ENCODE data around the gene BLOC1S3. TPM values are rescaled to one million over a fixed set of nuclear protein-coding genes. Genes with fewer than 3 reads are reported as not detected.

BLOC1S3 gene
- polyA plus RNA-seq, 3 donors from 2014 or later = 2.9 to 22.4 (median 8.5) TPM

DNA sequence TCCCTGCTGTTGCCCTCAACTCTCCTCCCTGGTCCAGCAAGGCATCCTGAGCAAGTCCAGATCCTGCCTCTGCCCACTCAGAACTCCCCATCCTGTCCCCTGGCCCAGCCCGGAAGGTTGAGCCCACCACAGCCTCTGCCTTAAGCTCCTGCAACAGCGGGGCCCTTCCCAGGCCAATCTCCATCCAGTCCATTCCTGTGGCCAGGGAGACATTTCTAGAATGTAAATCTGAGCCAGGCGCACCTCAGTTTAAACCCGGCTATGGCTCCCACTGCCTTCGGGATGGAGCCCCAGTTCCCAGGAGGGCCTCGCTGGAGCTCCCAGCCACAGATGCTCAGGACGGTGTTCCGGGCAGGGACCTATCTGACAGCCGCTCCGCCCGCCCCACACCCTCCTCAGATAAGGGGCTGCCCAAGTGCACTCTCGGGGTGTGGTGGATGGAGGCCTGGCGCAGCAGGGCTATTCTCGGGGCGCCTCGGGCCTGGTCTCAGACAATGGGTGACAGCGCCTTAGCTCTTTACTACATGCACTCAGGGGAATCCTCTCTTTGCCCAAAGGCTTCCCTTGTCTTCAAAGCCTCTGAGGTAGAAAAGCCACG lies 5.9 kb upstream of the BLOC1S3 start:
- H3K4me1 Mint-ChIP-seq = peaks cover 28 to 62% of the 10 kb centered on the region in 2 donors

DNA sequence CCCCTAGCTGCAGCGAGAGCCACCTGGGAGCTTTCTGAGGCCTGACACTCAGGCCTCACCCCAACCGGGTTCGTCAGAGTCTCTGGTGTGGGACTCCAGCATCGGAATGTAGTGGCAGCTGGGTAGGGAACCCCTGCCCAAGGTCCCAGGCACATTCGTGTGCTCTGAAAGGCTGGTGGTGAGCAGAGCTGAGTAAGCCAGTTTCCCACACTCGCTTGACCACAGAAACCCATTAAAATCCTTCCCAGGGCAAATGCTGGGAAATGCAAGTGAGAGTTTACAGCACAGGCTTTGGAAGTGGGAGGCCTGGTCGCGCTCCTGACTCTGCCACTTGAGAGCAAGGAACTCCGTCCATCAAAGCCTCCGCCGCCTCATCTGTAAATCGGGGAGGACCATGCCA lies 4.8 kb upstream of the BLOC1S3 start:
- Mint-ChIP-seq H3K9me3 (no peaks in the 10 kb centered on the region), H3K4me1 (peaks cover 39 to 62% of the 10 kb centered on the region in 2 donors), H3K27me3 (ENCODE audit: low read depth in 3 of 3) (peaks cover 0 to 10% (median 6%) of the 10 kb centered on the region in 3 donors), H3K4me3 (no peak overlapping the region), H3K36me3 (peaks cover 0 to 6% (median 4%) of the 10 kb centered on the region in 3 donors), H3K27ac (peak overlapping the region in 2 of 6 donors; percentile 21 to 34)
- no peak for DNase-seq

More for the DNA sequence above, 5.9 kb upstream of the BLOC1S3 start:
- H3K4me3 Mint-ChIP-seq = peak overlapping the region in 3 of 5 donors; percentile 3 to 63 (median 21)
- peaks cover 0 to 6% (median 4%) of the 10 kb centered on the region in 3 donors for H3K36me3 Mint-ChIP-seq
- no peaks in the 10 kb centered on the region for H3K9me3 Mint-ChIP-seq
- H3K27me3 Mint-ChIP-seq (ENCODE audit: low read depth in 3 of 3) = peaks cover 0 to 3% (median 2%) of the 10 kb centered on the region in 3 donors
- DNase-seq = no peak
- H3K27ac Mint-ChIP-seq = peak overlapping the region in 4 of 6 donors; percentile 16 to 98 (median 95)

DNA sequence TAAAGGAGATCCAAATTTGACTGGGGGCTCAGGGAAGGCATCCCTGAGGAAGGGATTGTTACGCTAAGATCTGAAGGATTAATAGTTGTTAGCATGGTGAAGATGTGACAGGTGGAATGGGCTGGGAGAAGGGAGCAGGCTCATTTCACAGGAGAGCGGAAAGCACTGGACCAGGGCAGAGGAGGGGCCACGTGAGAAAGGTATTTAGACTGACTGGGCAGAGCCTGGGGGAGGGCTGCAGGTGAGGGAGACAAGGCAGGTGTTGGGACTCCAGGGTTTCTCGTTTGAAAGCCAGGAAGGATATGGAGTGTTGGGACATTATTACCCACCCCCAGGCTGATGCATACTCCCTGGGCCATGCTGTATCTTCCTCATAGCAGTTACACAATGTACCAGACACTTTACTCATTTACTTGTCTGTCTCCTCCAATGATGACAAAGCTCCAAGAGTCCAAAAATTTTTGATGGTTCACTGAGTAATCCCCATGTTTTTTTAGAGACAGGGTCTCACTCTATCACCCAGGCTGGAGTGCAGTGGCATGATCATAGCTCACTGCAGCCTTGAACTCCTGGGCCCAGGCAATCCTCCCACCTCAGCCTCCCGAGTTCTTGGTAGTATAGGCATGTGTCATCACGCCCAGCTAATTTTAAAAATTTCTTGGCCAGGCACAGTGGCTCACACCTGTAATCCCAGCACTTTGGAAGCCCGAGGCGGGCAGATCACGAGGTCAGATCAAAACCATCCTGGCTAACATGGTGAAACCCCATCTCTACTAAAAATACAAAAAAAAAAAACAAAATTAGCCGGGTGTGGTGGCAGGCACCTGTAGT lies 2.9 kb upstream of the BLOC1S3 start:
- H3K27ac Mint-ChIP-seq = peak overlapping the region in 5 of 6 donors; percentile 56 to 67 (median 62)
- H3K27me3 Mint-ChIP-seq (ENCODE audit: low read depth in 3 of 3) = peaks cover 3 to 10% (median 6%) of the 10 kb centered on the region in 3 donors
- no peak for DNase-seq
- peaks cover 45 to 56% of the 10 kb centered on the region in 2 donors for H3K4me1 Mint-ChIP-seq
- H3K36me3 Mint-ChIP-seq = peaks cover 0 to 6% (median 4%) of the 10 kb centered on the region in 3 donors
- H3K4me3 Mint-ChIP-seq = peak overlapping the region; percentile 4 to 72 (median 43)
- H3K9me3 Mint-ChIP-seq = no peaks in the 10 kb centered on the region

DNA sequence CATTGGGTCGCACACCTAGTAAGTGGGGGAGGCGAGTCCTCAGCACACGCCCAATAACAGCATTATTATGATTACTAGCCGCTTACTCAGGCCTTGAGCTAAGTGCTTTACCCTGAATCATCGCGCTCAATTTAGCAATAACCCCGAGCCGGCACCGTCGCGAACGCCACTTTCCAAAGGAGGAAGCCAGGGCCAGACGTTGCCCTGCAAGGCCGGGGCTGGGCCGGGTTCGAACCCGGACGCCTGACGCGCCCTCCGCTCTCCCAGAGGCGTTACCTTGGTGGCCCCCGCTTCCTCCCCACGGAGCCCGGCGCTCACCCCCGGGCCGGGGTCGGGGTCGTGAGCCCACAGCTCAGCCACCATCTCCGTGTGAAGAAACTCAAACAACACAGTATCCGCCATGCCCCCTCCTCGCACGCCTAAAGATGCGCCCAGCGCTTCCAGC lies 745 bp upstream of the BLOC1S3 start, which contains the start of gene TRAPPC6A:
Gene TRAPPC6A (minus strand): TSS at position 421 of the 445 bp plus-strand sequence. CDS start 19 bp downstream, at position 402.
- Mint-ChIP-seq H3K4me1 (peaks cover 43 to 51% of the 10 kb centered on the region in 2 donors), H3K36me3 (peaks cover 4 to 14% (median 4%) of the 10 kb centered on the region in 3 donors), H3K27me3 (ENCODE audit: low read depth in 3 of 3) (peaks cover 3 to 10% (median 6%) of the 10 kb centered on the region in 3 donors), H3K27ac (peak within 1 kb of the TSS; percentile 91 to 98 (median 94)), H3K4me3 (peak within 1 kb of the TSS; percentile 89 to 92 (median 91)), H3K9me3 (no peaks in the 10 kb centered on the region)
- no peak for DNase-seq

DNA sequence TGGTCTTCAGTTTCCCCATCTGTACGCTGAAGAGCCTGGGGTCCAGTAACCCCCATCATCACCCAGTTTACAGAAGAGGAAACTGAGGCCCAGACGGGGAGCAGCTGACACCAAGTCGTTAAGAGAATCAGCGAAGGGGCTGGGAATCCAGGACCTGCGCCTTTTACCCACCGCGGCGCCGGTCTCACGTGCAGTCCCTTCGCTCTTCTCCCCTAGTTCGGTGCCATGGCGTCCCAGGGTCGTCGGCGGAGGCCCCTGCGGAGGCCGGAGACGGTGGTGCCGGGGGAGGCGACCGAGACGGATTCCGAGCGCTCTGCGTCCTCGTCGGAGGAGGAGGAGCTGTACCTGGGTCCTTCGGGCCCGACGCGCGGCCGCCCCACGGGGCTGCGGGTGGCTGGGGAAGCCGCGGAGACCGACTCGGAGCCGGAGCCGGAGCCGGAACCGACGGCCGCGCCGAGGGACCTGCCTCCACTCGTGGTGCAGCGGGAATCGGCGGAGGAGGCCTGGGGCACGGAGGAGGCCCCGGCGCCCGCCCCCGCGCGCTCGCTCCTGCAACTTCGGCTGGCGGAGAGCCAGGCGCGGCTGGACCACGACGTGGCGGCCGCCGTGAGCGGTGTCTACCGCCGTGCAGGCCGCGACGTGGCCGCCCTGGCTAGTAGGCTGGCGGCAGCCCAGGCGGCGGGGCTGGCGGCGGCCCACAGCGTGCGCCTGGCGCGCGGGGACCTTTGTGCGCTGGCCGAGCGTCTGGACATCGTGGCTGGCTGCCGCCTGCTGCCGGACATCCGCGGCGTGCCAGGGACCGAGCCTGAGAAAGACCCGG lies 698 bp downstream of the BLOC1S3 start:
- H3K27me3 Mint-ChIP-seq (ENCODE audit: low read depth in 3 of 3) = peaks cover 3 to 8% (median 6%) of the 10 kb centered on the region in 3 donors
- H3K4me1 Mint-ChIP-seq = peaks cover 44 to 45% of the 10 kb centered on the region in 2 donors
- peak; percentile 40 to 55 (median 55) for DNase-seq
- peak overlapping the region; percentile 89 to 92 (median 91) for H3K4me3 Mint-ChIP-seq
- peaks cover 4 to 14% (median 4%) of the 10 kb centered on the region in 3 donors for H3K36me3 Mint-ChIP-seq
- peak overlapping the region; percentile 91 to 98 (median 94) for H3K27ac Mint-ChIP-seq
- no peaks in the 10 kb centered on the region for H3K9me3 Mint-ChIP-seq

DNA sequence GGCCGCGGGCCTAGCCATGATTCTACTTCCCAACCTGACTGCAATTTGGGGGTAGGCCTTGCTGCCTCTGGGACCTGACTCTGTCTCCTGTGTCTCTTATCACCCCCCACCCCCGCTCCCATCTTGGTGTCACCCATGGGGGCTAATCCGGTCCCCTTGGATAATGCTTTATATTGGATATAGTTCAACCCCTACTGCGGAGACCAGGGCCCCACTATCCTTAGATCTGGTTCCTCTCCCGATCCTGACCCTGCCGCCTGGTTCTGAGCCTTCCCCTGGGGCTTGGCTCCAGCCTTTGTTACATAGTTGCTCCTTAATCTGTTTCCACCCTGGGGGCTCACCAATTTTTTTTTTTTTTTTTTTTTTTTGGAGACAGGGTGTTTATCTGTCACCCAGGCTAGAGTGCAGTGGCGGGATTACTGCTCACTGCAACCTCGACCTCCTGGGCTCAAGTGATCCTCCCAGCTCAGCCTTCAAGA lies 1.3 kb downstream of the BLOC1S3 start:
- Mint-ChIP-seq H3K4me1 (peaks cover 46% of the 10 kb centered on the region in 2 donors), H3K27ac (peak overlapping the region in 5 of 6 donors; percentile 59 to 79 (median 74)), H3K27me3 (ENCODE audit: low read depth in 3 of 3) (peaks cover 3 to 8% (median 6%) of the 10 kb centered on the region in 3 donors), H3K36me3 (peaks cover 4 to 14% (median 4%) of the 10 kb centered on the region in 3 donors), H3K9me3 (no peaks in the 10 kb centered on the region), H3K4me3 (peak overlapping the region; percentile 73 to 80 (median 75))
- DNase-seq = no peak

DNA sequence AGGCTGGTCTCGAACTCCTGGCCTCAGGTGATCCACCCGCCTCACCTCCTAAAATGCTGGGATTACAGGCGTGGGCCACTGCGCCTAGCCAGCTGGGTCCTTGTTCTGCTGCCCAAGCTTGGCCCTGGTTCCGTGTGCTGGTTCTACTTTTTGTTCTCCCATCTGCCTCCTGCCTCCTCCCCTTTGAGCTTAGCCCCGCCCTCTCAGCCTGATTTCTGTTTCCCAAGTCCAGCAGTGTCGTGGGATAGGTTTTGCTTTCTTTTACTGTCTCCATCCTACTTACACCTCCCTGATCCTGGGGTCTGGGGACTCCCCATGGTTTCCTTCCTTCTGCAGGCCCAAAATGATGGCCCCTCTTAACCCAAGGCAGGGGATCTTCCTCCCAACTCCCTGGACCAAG lies 2.4 kb downstream of the BLOC1S3 start:
- H3K4me3 Mint-ChIP-seq = peak overlapping the region; percentile 73 to 82 (median 75)
- DNase-seq = no peak
- no peaks in the 10 kb centered on the region for H3K9me3 Mint-ChIP-seq
- peaks cover 4 to 10% (median 4%) of the 10 kb centered on the region in 3 donors for H3K36me3 Mint-ChIP-seq
- H3K27me3 Mint-ChIP-seq (ENCODE audit: low read depth in 3 of 3) = peaks cover 3 to 8% (median 3%) of the 10 kb centered on the region in 3 donors
- peak overlapping the region; percentile 30 to 87 (median 64) for H3K27ac Mint-ChIP-seq
- H3K4me1 Mint-ChIP-seq = peaks cover 43 to 52% of the 10 kb centered on the region in 2 donors

DNA sequence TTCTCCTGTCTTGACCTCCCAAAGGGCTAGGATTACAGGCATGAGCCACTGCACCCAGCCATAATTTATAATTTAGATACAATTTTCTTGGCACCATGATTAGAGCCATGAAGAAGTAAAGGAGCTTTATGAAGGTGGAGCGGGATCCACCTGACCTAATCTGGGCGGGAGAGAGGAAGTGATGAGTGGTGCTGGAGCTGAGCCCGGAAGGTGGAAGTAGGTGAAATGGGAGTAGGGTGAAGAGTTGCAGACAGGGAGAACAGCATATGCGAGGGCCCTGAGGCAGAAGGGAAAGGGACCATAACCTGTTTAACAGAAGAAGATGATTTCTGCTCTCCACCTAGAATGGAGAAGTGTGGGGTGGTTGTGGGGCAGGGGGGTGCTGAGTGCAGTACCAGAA lies 4.2 kb downstream of the BLOC1S3 start:
- no peak for DNase-seq
- no peak overlapping the region for H3K4me3 Mint-ChIP-seq
- peaks cover 4 to 10% (median 4%) of the 10 kb centered on the region in 3 donors for H3K36me3 Mint-ChIP-seq
- peaks cover 38 to 47% of the 10 kb centered on the region in 2 donors for H3K4me1 Mint-ChIP-seq
- H3K27me3 Mint-ChIP-seq (ENCODE audit: low read depth in 3 of 3) = peaks cover 3 to 10% (median 3%) of the 10 kb centered on the region in 3 donors
- no peaks in the 10 kb centered on the region for H3K9me3 Mint-ChIP-seq
- H3K27ac Mint-ChIP-seq = peak overlapping the region in 1 of 6 donors; percentile 21

DNA sequence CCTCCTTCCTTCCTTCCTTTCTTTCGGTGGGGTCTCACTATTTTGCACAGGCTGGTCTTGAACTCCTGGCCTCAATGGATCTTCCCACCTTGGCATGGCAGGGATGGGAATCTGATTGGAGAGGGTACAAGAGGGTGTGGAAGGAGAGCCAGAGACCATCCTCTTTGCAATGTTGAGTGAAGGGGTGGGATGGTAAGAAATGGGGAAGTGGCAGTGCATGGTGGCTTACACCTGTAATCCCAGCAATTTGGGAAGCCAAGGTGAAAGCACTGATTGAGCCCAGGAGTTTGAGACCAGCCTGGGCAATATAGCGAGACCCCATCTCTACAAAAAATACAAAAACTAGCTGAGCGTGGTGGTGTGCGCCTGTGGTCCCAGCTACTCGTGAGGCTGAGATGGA lies 5.5 kb downstream of the BLOC1S3 start:
- H3K4me3 Mint-ChIP-seq = no peak overlapping the region
- DNase-seq = no peak
- H3K27ac Mint-ChIP-seq = no peak overlapping the region

DNA sequence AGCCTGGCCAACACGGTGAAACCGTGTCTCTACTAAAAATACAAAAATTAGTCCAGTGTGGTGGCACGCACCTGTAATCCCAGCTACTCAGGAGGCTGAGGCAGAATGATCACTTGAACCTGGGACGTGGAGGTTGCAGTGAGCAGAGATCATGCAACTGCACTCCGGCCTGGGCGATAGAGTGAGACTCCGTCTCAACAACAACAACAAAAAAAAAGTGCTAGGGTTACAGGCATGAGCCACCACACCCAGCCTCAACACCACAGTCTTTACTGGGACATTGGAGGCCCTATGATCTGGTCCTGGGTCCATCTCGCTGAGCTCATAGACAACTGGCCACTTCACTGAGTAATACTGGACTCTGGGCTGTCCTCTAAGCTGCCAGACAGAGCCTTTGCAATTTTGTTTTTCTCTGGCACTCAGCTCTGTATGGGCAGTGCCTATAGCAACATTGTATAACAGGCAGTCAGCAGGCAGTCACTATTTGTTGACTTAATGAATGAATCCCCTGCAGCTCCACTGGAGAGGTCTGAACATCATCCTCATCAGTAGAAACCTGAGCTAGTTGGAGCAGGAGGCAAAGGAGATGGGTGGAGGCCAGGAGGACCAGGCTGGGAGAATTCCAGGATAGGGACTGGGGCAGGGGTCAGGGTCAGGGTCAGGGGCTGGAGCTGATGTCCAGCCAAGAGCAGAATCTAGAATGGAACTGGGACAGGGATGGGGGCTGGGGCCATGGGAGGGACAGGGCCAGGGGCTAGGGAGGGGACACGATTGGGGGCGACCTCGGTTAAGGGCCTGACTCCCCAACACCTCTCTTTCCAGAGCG lies 8.1 kb downstream of the BLOC1S3 start:
- H3K27ac Mint-ChIP-seq = no peak overlapping the region
- peaks cover 14 to 17% of the 10 kb centered on the region in 2 donors for H3K4me1 Mint-ChIP-seq
- H3K4me3 Mint-ChIP-seq = no peak overlapping the region

More for the DNA sequence above, 5.5 kb downstream of the BLOC1S3 start:
- Mint-ChIP-seq H3K9me3 (no peaks in the 10 kb centered on the region), H3K4me1 (peaks cover 34 to 37% of the 10 kb centered on the region in 2 donors), H3K36me3 (peaks cover 4 to 10% (median 4%) of the 10 kb centered on the region in 3 donors), H3K27me3 (ENCODE audit: low read depth in 3 of 3) (peaks cover 0 to 3% (median 1%) of the 10 kb centered on the region in 3 donors)

DNA sequence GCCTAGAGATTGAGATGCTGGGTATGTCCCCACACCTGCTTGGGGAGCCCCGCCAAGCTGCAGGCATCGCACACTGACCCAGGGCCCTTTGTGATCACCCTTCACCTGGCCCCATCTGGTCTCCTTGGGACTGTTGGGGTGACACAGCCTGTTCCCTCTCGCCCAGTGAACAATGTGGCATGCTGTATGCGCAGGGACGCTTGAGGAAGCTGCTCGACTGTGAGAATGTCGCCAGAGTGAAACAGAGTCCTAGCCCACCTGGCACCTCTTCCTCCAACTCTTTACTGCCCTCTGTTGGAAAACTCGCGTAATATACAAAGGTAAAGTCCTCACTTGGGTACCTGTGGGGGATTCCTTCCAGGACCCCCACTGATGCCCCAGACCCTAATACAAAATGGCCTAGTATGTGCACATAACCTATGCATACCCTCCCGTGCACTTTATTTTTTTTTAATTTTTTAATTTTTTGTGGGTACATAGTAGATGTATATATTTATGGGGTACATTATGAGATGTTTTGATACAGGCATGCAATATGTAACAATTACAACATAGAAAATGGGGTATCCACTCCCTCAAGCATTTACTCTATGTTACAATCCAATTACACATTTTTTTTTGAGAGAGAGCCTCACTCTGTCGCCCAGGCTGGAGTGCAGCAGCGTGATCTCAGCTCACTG lies 9.0 kb downstream of the BLOC1S3 start:
- Mint-ChIP-seq H3K27me3 (ENCODE audit: low read depth in 3 of 3) (peaks cover 0 to 3% (median 0%) of the 10 kb centered on the region in 3 donors), H3K4me1 (peaks cover 11 to 12% of the 10 kb centered on the region in 2 donors), H3K36me3 (no peaks in the 10 kb centered on the region), H3K27ac (no peak overlapping the region), H3K4me3 (no peak overlapping the region), H3K9me3 (no peaks in the 10 kb centered on the region)
- DNase-seq = peak; percentile 28 to 52 (median 50)

More for the DNA sequence above, 8.1 kb downstream of the BLOC1S3 start:
- H3K27me3 Mint-ChIP-seq (ENCODE audit: low read depth in 3 of 3) = peaks cover 0 to 3% (median 0%) of the 10 kb centered on the region in 3 donors
- no peak for DNase-seq
- peaks cover 0 to 2% (median 0%) of the 10 kb centered on the region in 3 donors for H3K36me3 Mint-ChIP-seq
- H3K9me3 Mint-ChIP-seq = no peaks in the 10 kb centered on the region

DNA sequence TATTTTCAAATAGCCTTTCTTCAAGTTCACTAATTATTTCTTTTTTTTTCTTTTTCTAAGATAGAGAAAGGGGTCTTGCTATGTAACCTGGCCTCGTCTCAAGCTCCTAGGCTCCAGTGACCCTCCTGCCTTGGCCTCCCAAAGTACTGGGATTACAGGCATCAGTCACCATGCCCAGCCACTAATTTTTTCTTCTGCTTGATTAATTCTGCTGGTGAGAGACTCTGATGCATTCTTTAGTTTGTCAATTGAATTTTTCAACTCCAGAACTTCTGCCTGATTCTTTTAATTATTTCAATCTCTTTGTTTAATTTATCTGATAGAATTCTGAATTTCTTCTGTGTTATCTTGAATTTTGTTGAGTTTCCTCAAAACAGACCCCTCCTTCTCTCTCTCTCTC lies 11.4 kb downstream of the BLOC1S3 start:
- peaks cover 0 to 4% (median 0%) of the 10 kb centered on the region in 3 donors for H3K36me3 Mint-ChIP-seq
- H3K4me3 Mint-ChIP-seq = no peak overlapping the region
- H3K4me1 Mint-ChIP-seq = peaks cover 5% of the 10 kb centered on the region in 2 donors
- peaks cover 0 to 3% (median 0%) of the 10 kb centered on the region in 3 donors for H3K27me3 Mint-ChIP-seq (ENCODE audit: low read depth in 3 of 3)
- no peak overlapping the region for H3K27ac Mint-ChIP-seq
- DNase-seq = no peak
- no peaks in the 10 kb centered on the region for H3K9me3 Mint-ChIP-seq

Data from immature natural killer cell (primary cell).